OCI-LY3 (cell line): Measurements from ENCODE around the gene MAPKAPK2.

Experiments
- CTCF ChIP-seq: fragments of 200-600, 300-600 bp; sonication (generic); IDR thresholded peaks from 2 replicates; pipeline ENCODE4 v1.5.1; 2014; ENCODE audit warnings: antibody characterized with exemption, low read length, low read depth
- EZH2phosphoT487 ChIP-seq: fragments of 200-600 bp; shearing (Covaris generic); IDR thresholded peaks from 2 replicates; pipeline ENCODE4 v1.6.1; 2018; ENCODE audit warnings: antibody characterized with exemption, mixed run types, low read depth

DNA sequence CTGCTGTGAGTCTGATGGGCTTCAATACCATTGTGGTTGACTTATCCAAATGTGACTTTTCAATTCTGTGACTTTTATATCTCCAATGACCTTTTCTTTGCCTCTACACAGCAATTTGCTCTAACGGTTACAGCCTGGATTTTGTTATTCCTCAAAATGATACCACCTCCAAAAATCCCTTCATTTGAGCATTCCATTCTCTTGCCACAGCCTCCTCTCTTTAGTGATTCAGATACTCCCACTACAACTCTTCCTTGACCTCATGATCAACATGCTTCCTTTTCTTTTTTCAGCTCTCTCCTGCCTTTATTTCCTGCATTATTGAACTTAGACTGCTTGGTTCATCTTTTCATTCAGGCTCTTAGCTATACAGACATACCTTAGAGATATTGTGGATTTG, 69.3 kb downstream of the MAPKAPK2 start:
- no peak for TF ChIP-seq CTCF
- no peak for TF ChIP-seq EZH2phosphoT487
